ENCODE data around the gene EPOP. TPM values are rescaled to one million over a fixed set of nuclear protein-coding genes. Genes with fewer than 3 reads are reported as not detected.

The EPOP gene
- total RNA-seq, 1 experiment from 2014 or later: 8.4 TPM

DNA sequence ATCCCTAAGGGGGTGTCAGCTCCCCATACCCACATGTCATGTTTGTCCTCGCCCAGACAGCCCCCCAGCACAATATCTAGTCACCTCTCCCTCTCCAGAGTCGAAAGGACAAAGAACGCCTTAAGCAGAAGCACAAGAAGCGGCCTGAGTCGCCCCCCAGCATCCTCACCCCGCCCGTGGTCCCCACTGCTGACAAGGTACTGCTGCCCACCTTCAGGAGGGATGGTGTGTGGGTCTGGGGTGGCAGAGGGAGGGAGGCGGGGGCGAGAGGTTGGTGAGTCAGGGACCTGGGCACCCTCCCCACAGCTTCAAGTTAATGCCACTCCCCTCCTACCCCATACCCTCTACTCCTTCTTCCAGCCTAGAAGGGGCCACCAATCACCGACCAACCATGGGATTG lies 37.8 kb upstream of the EPOP start:
- no peak overlapping the region for H3K27ac ChIP-seq
- H3K4me2 ChIP-seq: no peak overlapping the region
- peaks cover 19% of the 10 kb centered on the region for H4K20me1 ChIP-seq (ENCODE audit: insufficient read depth)
- H3K4me1 ChIP-seq (replicated peaks; ENCODE audit: insufficient read depth): no peaks in the 10 kb centered on the region
- ChIA-PET POLR2A (ENCODE audit: unreplicated experiment) (no interaction called here), CTCF (no interaction called here)
- H3K4me3 ChIP-seq: no peak overlapping the region
- H3K27me3 ChIP-seq (ENCODE audit: insufficient read depth, low read depth): no peaks in the 10 kb centered on the region
- no peak overlapping the region for H2AFZ ChIP-seq
- no peak for DNase-seq
- BruUV-seq (replicated peaks): no TSS peak
- H3F3A ChIP-seq (ENCODE audit: insufficient read depth, low read depth): peaks cover 30% of the 10 kb centered on the region; the same call in 1 of the 2 replicates
- no peaks in the 10 kb centered on the region for H3K9me2 ChIP-seq (ENCODE audit: insufficient read depth)
- intact Hi-C loops (cut with micrococcal nuclease; ENCODE audit: unreplicated experiment): no loop called here
- H3K79me2 ChIP-seq (ENCODE audit: low read depth): peaks cover 16% of the 10 kb centered on the region
- no peaks in the 10 kb centered on the region for H3K9me3 ChIP-seq (ENCODE audit: insufficient read depth, low read depth)
- H3K36me3 ChIP-seq (ENCODE audit: low read depth): peaks cover 21% of the 10 kb centered on the region
- no peak for TF ChIP-seq EZH2 (IDR thresholded peaks at IDR 0.05; ENCODE audit: low read depth)
- TF ChIP-seq, protein P1, sequence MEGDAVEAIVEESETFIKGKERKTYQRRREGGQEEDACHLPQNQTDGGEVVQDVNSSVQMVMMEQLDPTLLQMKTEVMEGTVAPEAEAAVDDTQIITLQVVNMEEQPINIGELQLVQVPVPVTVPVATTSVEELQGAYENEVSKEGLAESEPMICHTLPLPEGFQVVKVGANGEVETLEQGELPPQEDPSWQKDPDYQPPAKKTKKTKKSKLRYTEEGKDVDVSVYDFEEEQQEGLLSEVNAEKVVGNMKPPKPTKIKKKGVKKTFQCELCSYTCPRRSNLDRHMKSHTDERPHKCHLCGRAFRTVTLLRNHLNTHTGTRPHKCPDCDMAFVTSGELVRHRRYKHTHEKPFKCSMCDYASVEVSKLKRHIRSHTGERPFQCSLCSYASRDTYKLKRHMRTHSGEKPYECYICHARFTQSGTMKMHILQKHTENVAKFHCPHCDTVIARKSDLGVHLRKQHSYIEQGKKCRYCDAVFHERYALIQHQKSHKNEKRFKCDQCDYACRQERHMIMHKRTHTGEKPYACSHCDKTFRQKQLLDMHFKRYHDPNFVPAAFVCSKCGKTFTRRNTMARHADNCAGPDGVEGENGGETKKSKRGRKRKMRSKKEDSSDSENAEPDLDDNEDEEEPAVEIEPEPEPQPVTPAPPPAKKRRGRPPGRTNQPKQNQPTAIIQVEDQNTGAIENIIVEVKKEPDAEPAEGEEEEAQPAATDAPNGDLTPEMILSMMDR (conservative IDR thresholded peaks at IDR 0.05): no peak

- BruUV-seq (replicated peaks): no TSS peak
- Histone ChIP-seq H3K9me3 (ENCODE audit: insufficient read depth, low read depth) (no peaks in the 10 kb centered on the region), H3K4me3 (no peak overlapping the region), H3K4me2 (no peak overlapping the region), H3K79me2 (ENCODE audit: low read depth) (peaks cover 22% of the 10 kb centered on the region), H4K20me1 (ENCODE audit: insufficient read depth) (peaks cover 25% of the 10 kb centered on the region), H3K36me3 (ENCODE audit: low read depth) (peaks cover 21% of the 10 kb centered on the region), H3F3A (ENCODE audit: insufficient read depth, low read depth) (peaks cover 28% of the 10 kb centered on the region; the same call in 1 of the 2 replicates), H3K27me3 (ENCODE audit: insufficient read depth, low read depth) (no peaks in the 10 kb centered on the region), H3K27ac (no peak overlapping the region), H3K9me2 (ENCODE audit: insufficient read depth) (no peaks in the 10 kb centered on the region), H3K4me1 (replicated peaks; ENCODE audit: insufficient read depth) (0 out of 2 replicates have a peak, but pooled peaks cover 3% of the 10 kb centered on the region), H2AFZ (no peak overlapping the region)
- intact Hi-C loops (cut with micrococcal nuclease; ENCODE audit: unreplicated experiment): no loop called here
- no peak for DNase-seq
- TF ChIP-seq, protein P1 (conservative IDR thresholded peaks at IDR 0.05): no peak
- no peak for TF ChIP-seq EZH2 (IDR thresholded peaks at IDR 0.05; ENCODE audit: low read depth)
- POLR2A ChIA-PET (ENCODE audit: unreplicated experiment): no interaction called here
- CTCF ChIA-PET: no interaction called here
These were observed 37.2 kb upstream of the EPOP start for GRCh38 chr17:38711792-38712571.

- Histone ChIP-seq H3K79me2 (ENCODE audit: low read depth) (peaks cover 32% of the 10 kb centered on the region), H3K4me2 (no peak overlapping the region), H4K20me1 (ENCODE audit: insufficient read depth) (peaks cover 34% of the 10 kb centered on the region), H3K4me1 (replicated peaks; ENCODE audit: insufficient read depth) (0 out of 2 replicates have a peak, but pooled peaks cover 6% of the 10 kb centered on the region), H3K27ac (no peak overlapping the region), H2AFZ (no peak overlapping the region), H3K9me3 (ENCODE audit: insufficient read depth, low read depth) (no peaks in the 10 kb centered on the region), H3K4me3 (no peak overlapping the region), H3K36me3 (ENCODE audit: low read depth) (peaks cover 21% of the 10 kb centered on the region), H3K27me3 (ENCODE audit: insufficient read depth, low read depth) (no peaks in the 10 kb centered on the region), H3F3A (ENCODE audit: insufficient read depth, low read depth) (peaks cover 32% of the 10 kb centered on the region; the same call in 1 of the 2 replicates), H3K9me2 (ENCODE audit: insufficient read depth) (no peaks in the 10 kb centered on the region)
- ChIA-PET CTCF (no interaction called here), POLR2A (ENCODE audit: unreplicated experiment) (interaction anchor here (0.6 kb wide), 1 partner anchor 143 kb away, joined by 4 read pairs; the partner anchor contains the start of gene RPL23)
- no peak for TF ChIP-seq EZH2 (IDR thresholded peaks at IDR 0.05; ENCODE audit: low read depth)
- TF ChIP-seq, protein P1 (conservative IDR thresholded peaks at IDR 0.05): no peak
- no peak for DNase-seq
- BruUV-seq (replicated peaks): no TSS peak
- intact Hi-C loops (cut with micrococcal nuclease; ENCODE audit: unreplicated experiment): no loop called here
These were observed 36.2 kb upstream of the EPOP start for GRCh38 chr17:38710985-38711384.
